Measurements from ENCODE around the gene ANKRD17. TPM values are rescaled to one million over a fixed set of nuclear protein-coding genes. Genes with fewer than 3 reads are reported as not detected.

ANKRD17 gene
- polyA plus RNA-seq, 1 of the 3 experiments (the other 2 are of a cell fraction): 25.6 TPM

DNA sequence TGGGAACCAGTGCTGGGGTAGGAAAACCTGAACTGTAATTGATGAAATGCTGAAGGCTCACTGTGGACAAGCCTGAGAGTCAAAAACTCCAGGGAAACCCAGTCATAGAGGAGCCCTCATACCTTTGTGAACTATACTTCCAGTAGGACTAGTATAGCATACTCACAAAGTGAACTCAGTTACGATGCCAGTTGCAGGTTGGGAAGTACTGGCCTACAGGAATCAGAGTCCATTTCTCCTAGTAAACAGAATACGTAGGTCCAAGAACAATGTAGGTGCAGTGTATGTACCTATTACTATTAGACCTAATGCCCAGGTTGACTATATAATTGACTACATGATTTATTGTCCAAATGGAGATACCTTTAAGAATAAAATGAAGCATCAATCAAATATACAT lies 8.5 kb upstream of the ANKRD17 start:
- Histone ChIP-seq H3K9me3 (no peaks in the 10 kb centered on the region), H3K4me1 (ENCODE audit: control insufficient read depth in 1 of 2, insufficient read depth in 2 of 2, low read depth in 1 of 2, low read length in 1 of 2) (no peaks in the 10 kb centered on the region), H3K36me3 (replicated peaks in 1 of 2; ENCODE audit: control insufficient read depth in 1 of 2, insufficient read depth in 2 of 2, low read length in 1 of 2) (peaks cover 5 to 7% of the 10 kb centered on the region in 2 experiments), H3K4me2 (no peak overlapping the region), H3K79me2 (ENCODE audit: insufficient read depth) (no peaks in the 10 kb centered on the region), H3F3A (replicated peaks; ENCODE audit: insufficient read depth) (no peaks in the 10 kb centered on the region), H2AFZ (ENCODE audit: low read depth) (no peak overlapping the region), H3K27me3 (ENCODE audit: insufficient read depth) (no peaks in the 10 kb centered on the region), H4K20me1 (ENCODE audit: insufficient read depth) (no peaks in the 10 kb centered on the region), H3K9me2 (no peaks in the 10 kb centered on the region), H3K4me3 (ENCODE audit: low read depth in 2 of 2, low read length in 1 of 2) (no peak overlapping the region), H3K9ac (no peak overlapping the region), H3K27ac (ENCODE audit: low read depth in 2 of 2, low read length in 1 of 2) (no peak overlapping the region)
- WGBS (ENCODE audit: low lambda C conversion rate): 100% methylated on average over 2 of the region's 2 CpGs
- DNase-seq: no peak
- no peak for TF ChIP-seq ELF1 (IDR thresholded peaks at IDR 0.05)
- no peak for TF ChIP-seq FOXJ3 (CRISPR knock-in tag; IDR thresholded peaks at IDR 0.05)
- TF ChIP-seq EZH2phosphoT487 (IDR thresholded peaks at IDR 0.05; ENCODE audit: borderline replicate concordance, low read depth): no peak
- TF ChIP-seq, protein P1, sequence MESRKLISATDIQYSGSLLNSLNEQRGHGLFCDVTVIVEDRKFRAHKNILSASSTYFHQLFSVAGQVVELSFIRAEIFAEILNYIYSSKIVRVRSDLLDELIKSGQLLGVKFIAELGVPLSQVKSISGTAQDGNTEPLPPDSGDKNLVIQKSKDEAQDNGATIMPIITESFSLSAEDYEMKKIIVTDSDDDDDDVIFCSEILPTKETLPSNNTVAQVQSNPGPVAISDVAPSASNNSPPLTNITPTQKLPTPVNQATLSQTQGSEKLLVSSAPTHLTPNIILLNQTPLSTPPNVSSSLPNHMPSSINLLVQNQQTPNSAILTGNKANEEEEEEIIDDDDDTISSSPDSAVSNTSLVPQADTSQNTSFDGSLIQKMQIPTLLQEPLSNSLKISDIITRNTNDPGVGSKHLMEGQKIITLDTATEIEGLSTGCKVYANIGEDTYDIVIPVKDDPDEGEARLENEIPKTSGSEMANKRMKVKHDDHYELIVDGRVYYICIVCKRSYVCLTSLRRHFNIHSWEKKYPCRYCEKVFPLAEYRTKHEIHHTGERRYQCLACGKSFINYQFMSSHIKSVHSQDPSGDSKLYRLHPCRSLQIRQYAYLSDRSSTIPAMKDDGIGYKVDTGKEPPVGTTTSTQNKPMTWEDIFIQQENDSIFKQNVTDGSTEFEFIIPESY (IDR thresholded peaks at IDR 0.05; ENCODE audit: borderline replicate concordance, low read depth): no peak
- no peak for TF ChIP-seq TAF1 (IDR thresholded peaks at IDR 0.05; ENCODE audit: borderline replicate concordance, low read depth, low read length)
- TF ChIP-seq MEF2A (IDR thresholded peaks at IDR 0.05; ENCODE audit: borderline replicate concordance, low read depth): no peak
- TF ChIP-seq NRF1 (IDR thresholded peaks at IDR 0.05; ENCODE audit: low read depth, low read length): no peak
- no peak for TF ChIP-seq FOXM1 (IDR thresholded peaks at IDR 0.05; ENCODE audit: low read depth)
- no peak for TF ChIP-seq FOSL2 (IDR thresholded peaks at IDR 0.05; ENCODE audit: borderline replicate concordance, low read depth)
- TF ChIP-seq RXRA (IDR thresholded peaks at IDR 0.05; ENCODE audit: borderline replicate concordance, low read depth): no peak
- no peak for TF ChIP-seq RAD21 (IDR thresholded peaks at IDR 0.05; ENCODE audit: low read length)
- no peak for TF ChIP-seq GABPA (IDR thresholded peaks at IDR 0.05; ENCODE audit: low read depth)
- TF ChIP-seq SIN3A (IDR thresholded peaks at IDR 0.05; ENCODE audit: borderline replicate concordance, low read depth, low read length): no peak
- no peak for TF ChIP-seq CHD2 (IDR thresholded peaks at IDR 0.05; ENCODE audit: low read length, partially characterized antibody)
- no peak for TF ChIP-seq YY1 (IDR thresholded peaks at IDR 0.05; ENCODE audit: low read depth)
- TF ChIP-seq, protein P2, sequence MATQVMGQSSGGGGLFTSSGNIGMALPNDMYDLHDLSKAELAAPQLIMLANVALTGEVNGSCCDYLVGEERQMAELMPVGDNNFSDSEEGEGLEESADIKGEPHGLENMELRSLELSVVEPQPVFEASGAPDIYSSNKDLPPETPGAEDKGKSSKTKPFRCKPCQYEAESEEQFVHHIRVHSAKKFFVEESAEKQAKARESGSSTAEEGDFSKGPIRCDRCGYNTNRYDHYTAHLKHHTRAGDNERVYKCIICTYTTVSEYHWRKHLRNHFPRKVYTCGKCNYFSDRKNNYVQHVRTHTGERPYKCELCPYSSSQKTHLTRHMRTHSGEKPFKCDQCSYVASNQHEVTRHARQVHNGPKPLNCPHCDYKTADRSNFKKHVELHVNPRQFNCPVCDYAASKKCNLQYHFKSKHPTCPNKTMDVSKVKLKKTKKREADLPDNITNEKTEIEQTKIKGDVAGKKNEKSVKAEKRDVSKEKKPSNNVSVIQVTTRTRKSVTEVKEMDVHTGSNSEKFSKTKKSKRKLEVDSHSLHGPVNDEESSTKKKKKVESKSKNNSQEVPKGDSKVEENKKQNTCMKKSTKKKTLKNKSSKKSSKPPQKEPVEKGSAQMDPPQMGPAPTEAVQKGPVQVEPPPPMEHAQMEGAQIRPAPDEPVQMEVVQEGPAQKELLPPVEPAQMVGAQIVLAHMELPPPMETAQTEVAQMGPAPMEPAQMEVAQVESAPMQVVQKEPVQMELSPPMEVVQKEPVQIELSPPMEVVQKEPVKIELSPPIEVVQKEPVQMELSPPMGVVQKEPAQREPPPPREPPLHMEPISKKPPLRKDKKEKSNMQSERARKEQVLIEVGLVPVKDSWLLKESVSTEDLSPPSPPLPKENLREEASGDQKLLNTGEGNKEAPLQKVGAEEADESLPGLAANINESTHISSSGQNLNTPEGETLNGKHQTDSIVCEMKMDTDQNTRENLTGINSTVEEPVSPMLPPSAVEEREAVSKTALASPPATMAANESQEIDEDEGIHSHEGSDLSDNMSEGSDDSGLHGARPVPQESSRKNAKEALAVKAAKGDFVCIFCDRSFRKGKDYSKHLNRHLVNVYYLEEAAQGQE (IDR thresholded peaks at IDR 0.05; ENCODE audit: low read depth, low read length): no peak
- no peak for TF ChIP-seq TEAD4 (IDR thresholded peaks at IDR 0.05; ENCODE audit: borderline replicate concordance, insufficient read depth)
- TF ChIP-seq JUND (IDR thresholded peaks at IDR 0.05): no peak
- TF ChIP-seq, protein P3, sequence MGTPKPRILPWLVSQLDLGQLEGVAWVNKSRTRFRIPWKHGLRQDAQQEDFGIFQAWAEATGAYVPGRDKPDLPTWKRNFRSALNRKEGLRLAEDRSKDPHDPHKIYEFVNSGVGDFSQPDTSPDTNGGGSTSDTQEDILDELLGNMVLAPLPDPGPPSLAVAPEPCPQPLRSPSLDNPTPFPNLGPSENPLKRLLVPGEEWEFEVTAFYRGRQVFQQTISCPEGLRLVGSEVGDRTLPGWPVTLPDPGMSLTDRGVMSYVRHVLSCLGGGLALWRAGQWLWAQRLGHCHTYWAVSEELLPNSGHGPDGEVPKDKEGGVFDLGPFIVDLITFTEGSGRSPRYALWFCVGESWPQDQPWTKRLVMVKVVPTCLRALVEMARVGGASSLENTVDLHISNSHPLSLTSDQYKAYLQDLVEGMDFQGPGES (IDR thresholded peaks at IDR 0.05; ENCODE audit: low read depth, low read length): no peak
- TF ChIP-seq GATA2 (CRISPR knock-in tag; IDR thresholded peaks at IDR 0.05): no peak
- POLR2A ChIA-PET: no interaction called here
- CTCF ChIA-PET: no interaction called here

All from SK-N-SH (cell line).